Glomerular endothelial cell (primary cell): ENCODE measurements around the gene CACNA1A. TPM values are rescaled to one million over a fixed set of nuclear protein-coding genes. Genes with fewer than 3 reads are reported as not detected.
A peak's percentile ranks its signal among the peaks of the same experiment; 100 is the strongest.
"Not testable (repeated sequence)": the region's sequence is repeated elsewhere in the genome, so short reads cannot be mapped to it uniquely, and the experiment has no call there.

ENCODE experiments used
- DNase-seq: peaks from one replicate; pipeline ENCODE4 v3.0.0-alpha.2; 2011; ENCODE audit warnings: low read depth, low spot score; ENCODE audit errors: extremely low read depth
- total RNA-seq: library from RNA; depleted of rRNA; stranded (reverse); fragments of >200 nt; gene quantifications from 2 replicates; pipeline ENCODE4 v1.2.3, GENCODE V29; 2015

Gene CACNA1A
- total RNA-seq, 1 donor from 2014 or later = 0.58 TPM

DNA sequence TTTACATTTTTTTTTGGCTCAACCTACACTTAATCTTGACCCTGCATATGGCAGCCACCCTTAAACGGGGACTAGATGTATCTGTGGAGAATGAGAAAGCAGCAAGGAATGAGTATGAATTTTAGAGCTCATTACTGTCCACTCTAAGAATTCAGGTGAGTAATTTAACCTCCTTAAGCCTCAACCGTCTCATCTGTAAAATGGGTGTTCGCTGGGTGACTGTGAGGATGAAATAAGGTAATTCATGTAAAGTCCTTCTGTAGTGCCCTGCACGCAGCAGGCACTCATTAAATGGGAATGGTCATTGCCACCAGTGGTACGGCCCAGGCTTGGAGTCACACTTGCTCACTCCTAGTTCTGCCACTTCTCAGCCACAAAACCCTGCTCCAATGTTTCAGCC, 135.3 kb downstream of the CACNA1A start:
- no peak for DNase-seq

DNA sequence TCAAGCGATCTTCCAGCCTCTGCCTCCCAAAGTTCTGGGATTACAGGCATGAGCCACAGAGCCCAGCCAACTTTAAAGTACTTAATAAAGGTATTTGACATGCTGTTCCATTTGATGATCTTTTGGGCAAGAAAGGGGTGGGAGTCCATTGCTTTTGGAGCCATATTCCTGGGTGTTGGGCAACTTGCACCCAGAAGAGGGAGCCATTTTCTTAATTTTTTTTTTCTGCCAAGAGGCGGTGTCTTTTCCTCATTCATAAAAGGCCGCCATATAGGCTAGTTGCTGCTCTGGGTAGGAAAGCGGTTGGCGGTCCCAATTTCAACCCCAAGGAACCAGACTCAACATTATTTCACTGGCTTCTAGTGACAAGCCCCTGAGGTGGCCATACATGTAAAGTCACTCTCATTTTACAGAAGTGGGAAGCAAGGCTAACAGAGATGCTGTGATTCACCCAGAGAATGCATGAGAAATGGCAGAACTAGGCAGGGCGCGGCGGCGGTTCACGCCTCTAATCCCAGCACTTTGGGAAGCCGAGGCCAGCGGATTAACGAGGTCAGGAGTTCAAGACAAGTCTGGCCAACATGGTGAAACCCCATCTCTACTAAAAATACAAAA, 139.6 kb downstream of the CACNA1A start:
- peak; percentile 7 for DNase-seq

DNA sequence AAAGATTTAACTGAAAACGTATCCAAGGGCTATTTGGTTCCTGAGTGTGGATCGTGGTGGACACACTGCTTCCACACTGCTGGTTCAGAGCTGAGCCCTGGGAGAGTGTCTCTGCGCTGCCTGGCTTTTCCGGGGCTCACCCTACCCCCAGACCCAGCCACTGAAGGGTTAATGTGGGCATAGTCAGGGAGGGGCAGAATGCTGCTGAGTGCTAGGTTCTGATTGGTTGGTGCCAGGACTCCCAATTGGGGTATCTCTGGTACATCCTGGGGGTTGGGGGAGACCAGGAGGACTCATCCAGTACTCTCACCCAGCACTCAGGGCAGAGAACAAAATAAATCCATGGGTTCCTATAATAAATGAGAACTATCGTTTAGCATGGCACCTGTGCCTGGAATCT, 142.3 kb downstream of the CACNA1A start:
- no peak for DNase-seq

DNA sequence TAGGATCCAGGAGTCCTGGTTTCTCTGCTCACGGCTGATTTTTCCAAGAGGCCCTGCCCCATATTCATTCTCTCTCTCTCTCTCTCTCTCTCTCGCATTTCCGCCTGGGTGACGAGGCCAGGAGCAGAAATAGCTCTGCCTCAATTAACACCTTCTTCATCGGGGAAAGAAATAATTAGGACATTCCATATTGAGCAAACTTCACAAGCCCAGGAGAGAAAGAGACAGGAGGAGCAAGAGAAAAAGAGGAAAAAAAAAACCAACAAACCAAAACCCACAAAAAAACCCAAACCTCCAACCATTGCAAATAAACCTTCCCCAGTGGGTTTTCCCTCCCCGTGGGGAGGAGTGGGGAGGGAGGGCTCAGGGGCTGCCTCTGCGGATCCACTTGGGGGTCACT, 143.0 kb downstream of the CACNA1A start:
- no peak for DNase-seq

DNA sequence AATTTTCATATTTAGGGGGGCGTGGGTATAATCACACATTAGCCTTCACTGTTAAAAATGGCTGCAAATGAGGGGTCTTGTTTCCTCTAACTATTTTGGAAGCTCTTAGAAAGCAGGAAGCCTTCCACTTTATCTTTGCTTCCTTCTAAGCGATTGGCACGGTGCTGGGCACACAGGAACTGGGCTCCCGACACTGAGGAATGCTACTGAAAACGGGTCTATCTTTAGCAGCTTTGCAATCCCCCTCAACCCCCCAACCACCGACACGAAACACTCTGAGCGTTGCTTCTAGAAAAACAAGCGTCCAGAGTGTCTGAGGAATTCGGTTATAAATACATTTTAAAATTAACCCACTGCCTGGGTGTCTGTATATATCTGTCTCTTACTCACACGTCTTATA, 143.6 kb downstream of the CACNA1A start:
- DNase-seq = no peak

DNA sequence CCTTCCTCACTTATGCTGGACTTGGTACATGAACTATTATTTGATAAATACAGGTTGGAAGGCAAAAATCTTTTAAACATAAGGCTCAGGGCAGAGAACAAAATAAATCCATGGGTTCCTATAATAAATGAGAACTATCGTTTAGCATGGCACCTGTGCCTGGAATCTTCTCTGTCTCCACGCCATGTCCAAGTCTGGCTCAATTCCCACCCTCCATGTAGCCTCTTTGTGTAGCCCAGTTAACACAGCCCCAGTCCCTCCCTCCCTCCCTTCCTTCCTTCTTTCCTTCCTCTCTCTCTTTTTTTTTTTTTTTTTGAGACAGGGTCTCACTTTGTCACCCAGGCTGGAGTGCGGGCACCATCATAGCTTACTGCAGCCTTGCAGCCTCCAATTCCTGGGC, 144.6 kb downstream of the CACNA1A start:
- DNase-seq = not testable (repeated sequence)

DNA sequence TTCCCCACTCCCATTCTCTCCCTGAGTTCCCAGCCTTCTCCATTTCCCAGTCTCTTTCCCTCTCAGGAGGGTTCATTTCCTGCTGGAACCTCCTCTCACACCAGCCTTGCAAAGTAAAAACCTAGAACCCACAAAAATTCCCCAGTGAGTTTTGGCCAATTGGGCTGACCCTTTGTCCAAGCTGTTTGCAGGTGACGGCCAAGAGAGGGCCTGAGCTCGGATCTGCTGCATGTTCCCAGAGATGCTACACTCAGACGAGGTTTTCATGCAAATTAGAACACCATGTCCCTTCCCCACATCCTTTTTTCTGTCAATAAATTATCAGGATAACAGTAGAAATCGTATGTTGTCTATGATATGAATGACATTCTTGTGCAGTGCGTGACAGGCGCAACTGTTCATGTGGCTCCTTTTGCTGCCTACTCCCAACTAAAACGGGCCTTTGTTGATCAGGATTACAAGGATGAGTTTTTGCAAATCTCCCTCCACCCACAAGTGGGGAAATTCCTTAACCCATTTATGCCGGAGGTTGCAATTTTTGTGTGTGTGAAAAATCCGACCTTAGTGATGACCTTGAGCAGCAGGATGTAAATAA, 149.5 kb downstream of the CACNA1A start:
- no peak for DNase-seq

DNA sequence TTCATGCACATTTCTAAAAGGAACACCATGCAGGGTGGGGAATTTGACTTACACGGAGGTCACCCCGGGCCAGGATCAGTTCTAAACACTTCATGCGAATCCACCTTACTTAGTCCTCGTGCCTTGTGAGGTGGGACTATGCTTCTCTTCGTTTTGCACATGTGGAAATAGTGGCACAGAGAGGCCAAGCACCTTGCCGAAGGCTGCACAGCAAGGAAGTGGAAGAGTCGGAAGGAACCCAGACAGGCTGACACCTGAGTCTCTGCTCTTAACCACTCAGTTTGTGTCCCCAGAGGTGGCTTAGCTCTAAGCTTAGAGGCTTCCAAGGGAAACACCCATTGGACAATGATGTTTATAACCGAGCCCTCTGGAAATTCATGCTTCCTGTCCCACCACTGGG, 150.1 kb downstream of the CACNA1A start:
- no peak for DNase-seq

DNA sequence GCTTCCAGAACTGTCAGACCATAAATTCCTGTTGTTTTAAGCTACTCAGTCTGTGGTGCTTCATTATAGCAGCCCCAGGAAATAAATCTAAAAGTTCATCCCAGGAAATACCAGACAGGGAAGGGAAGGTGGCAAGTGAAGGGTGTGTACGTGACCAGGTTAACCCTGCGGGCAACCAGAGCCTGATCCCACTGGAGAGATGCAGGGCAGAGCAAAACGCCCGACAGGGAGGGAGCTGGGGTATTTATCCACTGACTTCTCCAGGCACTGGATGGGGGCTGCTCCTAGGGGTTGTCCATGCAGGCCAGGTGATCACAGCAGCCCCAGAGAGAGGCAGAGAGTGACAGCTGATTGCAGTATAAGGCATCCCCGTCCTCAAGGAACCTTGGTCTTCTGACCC, 150.9 kb downstream of the CACNA1A start:
- DNase-seq = no peak

DNA sequence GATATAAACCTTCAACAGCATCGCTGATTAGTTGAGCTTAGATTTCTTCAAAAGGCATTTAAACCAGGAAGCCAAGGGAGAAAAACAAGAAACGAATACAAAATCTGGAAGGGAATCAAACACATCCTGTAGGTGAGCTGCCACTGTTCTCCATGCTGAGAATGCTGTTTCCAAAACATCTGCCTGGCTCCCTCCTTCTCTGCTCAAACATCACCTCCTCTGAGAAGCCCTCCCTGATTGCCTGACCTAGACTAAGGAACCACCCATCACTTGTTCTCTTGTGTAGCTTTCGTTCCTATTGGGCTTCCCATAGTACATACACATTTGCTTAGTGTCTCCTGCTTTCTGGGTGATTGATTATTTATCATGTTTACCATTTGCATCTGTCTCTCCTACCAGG, 152.7 kb downstream of the CACNA1A start:
- DNase-seq = no peak

DNA sequence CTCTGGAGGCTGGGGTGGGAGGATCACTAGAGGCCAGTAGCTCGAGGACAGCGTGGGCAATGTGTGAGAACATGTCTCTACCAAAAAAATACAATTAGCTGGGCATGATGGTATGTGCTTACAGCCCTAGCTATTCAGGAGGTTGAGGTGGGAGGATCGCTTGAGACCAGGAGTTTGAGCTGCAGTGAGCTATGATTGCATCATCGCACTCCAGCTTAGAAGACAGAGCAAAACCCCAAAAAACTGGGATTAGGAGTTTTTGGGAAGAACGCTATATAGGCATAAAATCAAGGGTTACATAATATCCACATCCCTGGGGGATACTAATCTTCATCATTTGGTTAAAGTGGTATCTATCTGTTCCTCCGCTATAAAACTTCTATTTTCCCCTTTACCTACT, 155.5 kb downstream of the CACNA1A start:
- no peak for DNase-seq

DNA sequence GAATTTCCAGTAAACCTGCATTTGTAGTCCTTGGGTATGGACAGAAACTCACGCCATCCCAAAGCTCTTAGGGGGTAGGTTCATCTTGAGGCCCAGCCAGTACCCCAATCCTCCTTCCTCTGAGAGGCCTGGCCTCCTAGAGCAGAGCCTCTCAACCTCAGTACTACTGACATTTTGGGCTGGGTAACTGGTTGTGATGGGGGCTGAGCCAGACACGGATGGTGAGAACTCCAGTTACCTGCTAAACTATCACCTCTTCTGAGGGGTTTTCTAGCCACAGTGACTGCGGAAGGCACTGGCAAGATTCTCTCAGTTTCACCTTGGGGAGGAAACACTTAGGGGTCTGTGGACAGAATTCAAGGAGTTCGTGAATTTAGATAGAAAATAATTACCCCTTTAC, 156.2 kb downstream of the CACNA1A start:
- no peak for DNase-seq

DNA sequence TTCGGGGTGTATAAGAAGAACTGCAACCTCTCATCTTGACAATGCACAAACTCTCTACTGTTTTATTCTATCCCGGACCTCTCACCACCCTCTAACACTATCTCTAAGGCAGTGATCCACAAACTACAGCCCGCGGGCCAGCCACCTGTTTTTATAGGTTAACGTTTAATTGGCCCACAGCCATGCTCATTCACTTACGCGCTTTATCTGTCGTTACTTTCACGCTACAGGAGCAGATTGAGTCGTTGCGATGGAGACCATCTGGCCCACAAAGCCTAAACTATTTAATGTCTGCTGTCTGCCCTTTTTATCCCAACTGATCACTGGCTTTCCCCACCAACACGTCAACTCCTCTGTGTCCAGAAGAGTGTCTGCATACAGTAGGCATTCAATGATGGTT, 158.9 kb downstream of the CACNA1A start:
- DNase-seq = no peak

DNA sequence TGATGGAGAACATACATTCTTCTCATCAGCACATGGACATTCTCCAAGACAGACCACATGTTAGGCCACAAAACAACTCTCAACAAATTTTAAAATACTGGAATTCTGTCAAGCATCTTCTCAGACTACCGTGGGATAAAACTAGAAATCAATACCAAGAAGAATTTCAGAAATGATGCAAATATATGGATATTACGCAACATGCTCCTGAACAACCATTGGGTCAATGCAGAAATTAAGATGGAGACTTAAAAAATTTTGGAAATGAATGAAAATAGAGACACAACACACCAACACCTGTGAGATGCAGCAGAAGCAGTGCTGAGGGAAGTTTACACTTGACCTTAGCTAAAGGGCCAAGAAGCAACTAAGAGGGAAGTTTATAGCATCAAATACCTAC, 162.8 kb downstream of the CACNA1A start:
- no peak for DNase-seq

DNA sequence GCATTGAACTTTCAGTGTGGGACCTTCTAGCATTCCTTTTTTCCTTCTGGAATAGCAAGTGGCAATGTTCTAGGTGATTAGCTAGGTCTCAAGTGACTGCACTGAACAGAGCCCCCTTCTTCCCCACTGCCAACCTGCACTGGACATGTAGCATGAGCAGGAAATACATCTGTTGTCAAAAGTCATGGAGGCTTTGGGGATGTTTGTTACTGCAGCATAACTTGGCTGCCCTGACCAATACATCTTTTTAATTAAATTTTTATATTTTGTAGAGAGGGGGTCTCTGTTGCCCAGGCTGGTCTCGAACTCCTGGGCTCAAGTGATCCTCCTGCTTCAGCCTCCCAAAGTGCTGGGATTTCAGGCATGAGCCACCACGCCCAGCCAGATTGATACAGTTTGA, 163.6 kb downstream of the CACNA1A start:
- DNase-seq = no peak

DNA sequence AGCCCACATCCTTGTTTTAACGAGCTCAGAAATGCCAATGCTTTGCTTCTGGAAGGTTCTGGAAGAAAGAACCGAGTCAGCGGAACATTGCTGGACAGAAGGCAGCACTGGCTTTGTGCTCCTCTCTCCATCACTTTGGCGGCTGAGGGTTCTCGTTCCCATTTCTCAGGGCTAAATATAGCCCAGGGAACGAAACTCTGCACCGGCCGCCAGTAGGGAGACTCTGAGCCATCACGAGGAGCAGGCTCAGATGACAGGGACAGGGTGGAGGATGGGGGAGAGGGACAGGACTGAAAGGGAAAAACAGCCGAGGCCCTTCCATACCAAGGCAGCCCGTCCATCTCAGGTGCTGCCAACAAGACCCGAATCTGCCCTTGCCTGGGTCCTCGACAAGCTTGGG, 166.4 kb downstream of the CACNA1A start:
- no peak for DNase-seq

DNA sequence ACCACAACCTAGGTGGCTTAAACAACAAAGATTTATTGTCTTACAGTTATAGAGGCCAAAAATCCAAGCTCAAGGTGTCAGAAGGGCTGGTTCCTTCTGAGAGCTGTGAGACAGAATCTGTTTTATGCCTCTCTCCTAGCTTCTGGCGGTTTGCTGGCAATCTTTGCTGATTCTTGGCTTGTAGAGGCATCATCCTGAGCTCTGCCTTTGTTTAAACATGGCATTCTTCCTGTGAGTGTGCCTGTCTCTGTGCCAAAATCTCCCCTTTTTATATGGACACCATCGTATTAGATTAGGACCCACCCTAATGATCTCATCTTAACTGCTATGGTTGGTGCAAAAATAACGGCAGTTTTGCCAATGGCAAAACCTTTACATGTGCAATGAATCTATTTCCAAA, 169.1 kb downstream of the CACNA1A start:
- no peak for DNase-seq

DNA sequence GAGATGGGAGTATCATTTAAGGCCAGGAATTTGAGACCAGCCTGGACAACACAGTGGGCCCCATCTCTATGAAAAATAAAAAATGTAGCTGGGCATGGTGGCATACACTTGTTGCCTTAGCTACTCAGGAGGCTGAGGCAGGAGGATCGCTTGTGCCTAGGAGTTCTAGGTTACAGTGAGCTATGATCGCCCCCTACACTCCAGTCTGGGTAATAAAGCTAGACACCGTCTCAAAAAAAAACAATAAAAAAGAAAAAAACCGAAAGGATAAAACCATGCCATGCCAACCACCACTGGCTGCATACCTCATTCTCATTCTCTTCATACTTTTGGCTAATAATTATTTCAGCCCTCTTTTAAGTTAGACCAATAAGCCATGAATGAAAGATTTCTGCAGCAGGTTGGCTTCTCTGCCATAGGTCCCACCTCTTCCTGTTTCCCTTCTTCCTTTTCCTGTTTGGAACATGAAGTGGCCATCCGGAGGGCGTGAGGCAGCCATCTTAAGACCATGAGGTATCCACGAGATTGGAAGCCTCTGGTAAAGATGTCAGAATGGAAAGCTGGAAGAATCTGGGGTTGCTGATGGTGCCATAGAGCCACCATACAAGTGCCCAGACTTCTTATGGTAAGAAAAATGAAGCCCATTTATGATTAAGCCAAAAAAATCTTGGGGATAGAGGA, 171.3 kb downstream of the CACNA1A start:
- DNase-seq = no peak

DNA sequence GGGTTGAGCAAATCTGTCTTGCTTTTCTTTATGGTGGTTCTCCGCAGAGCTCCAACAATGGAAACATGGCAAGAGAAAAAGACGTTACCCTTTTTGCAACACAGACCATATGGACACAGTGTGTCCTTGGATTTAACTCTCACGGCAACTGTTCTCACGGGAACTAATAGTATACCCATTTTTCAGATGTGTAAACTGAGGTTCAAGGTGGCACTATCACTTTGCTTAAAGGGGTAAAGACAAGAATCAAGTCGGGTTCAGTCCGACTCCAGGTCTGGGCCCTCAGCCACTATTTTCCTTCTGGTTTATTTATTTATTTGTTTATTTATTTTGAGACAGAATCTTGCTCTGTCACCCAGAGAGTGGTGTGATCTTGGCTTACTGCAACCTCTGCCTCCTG, 176.0 kb downstream of the CACNA1A start:
- DNase-seq = no peak

DNA sequence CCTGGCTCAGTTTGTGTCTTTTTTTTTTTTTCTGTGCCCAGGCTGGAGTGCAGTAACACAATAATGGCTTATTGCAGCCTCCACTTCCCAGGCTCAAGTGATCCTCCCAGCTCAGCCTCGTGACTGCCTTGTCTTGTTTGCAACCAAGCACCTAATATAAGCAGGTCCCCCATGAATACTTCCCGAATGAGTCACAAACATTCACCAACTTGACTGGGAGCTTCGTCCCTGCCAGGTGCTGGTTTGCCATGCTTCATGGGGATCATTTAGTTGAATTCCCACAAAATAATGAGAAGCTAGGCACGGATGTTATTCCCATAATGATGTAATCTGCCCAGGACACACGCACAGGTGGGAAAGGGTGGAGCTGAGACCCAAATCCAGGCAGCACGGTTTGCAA, 176.5 kb downstream of the CACNA1A start:
- DNase-seq = no peak

DNA sequence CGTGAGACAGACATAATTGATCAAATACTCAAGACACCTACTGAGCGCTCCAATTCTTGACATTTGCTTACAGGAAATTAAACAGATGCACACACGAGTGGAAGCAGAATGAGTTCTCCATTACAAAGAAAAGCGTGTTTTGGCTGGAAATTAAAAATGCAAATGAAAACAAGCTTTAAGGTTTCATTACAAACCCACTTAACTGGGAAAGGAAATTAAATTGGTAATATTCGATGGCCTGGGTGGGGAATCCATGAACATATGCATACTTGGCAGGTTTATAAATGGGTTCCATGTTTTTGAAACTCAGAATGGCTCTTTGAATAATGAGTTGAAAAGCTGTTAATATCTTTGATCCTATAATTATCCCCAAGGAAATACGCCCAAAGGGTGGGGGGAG, 178.0 kb downstream of the CACNA1A start:
- no peak for DNase-seq

DNA sequence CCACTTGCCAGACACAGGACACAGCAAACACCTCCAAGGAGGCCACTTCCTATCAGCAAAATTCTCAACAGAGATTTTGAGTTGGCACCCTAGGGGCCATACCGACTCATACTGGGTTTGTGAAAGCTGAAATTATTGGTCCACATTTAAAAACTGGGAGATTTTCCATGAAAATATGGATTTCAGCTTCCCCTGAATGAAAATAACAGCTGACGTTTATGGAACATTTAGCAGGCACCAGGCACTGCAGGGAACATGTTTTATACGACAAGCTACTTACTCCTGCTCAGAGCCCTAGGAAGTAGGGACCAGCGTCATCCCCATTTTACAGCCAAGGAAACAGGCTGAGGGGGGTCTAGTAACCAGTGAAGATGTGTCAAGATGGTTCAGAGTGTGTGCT, 186.8 kb downstream of the CACNA1A start:
- no peak for DNase-seq

DNA sequence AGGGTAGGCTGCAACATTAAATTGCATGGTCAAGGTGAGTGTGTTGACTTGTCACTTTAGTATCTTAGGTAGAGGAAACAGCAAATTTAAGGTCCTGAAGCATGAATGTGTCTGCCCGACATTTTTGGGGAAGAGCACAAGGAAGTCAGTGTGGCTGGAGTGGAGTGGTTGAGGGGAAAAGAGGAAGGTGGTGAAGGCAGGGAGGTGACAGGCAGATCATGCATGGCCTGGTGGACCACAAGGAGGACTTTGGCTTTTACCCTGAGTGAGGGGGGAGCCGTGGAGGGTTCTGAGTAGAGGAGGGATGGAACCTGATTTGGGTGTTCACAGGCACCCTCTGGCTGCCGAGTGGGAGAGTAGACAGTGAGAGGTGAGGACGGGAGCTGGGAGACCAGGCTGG, 188.1 kb downstream of the CACNA1A start:
- no peak for DNase-seq
